Myocyte (in vitro differentiated cells): ENCODE data around the gene MUC4. TPM values are rescaled to one million over a fixed set of nuclear protein-coding genes. Genes with fewer than 3 reads are reported as not detected.

Source experiments
- DNase-seq: peaks from one replicate; pipeline ENCODE4 v3.0.0-alpha.2; 2012; ENCODE audit warnings: low read depth
- polyA plus RNA-seq: library from polyadenylated mRNA; unstranded; fragments of >200 nt; gene quantifications from one replicate; pipeline ENCODE4 v1.2.1, GENCODE V29; 2012; ENCODE audit warnings: missing spikeins
- total RNA-seq: library from RNA; depleted of rRNA; stranded (reverse); fragments of >200 nt; gene quantifications from 2 replicates; pipeline ENCODE4 v1.2.3, GENCODE V29; 2014

The MUC4 gene
- not detected in 2 replicates for total RNA-seq
- polyA plus RNA-seq = 0.11 TPM

- DNase-seq = no peak
Measured at GRCh38 chr3:195811756-195812155, at the start of gene MUC4. MUC4 (minus strand) TSS chr3:195811929; CDS start chr3:195811817, 112 bp downstream.

DNA sequence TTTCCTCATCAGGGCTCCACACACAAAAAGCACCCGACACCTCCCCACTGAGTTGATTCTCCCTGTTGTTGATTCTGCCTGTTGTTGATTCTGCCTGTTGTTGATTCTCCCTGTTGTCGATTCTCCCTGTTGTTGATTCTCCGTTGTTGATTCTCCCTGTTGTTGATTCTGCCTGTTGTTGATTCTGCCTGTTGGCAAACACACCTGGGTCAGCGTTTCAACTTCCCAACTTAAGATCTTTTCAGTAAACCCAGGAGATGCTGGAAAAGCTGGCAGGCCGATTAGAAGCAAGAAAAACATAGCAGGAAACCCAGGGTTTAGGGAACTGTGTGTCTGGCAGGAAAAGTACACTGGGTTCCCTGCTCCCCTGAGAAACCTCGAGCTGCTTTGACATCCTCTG lies 48.7 kb upstream of the MUC4 start:
- DNase-seq = no peak

GRCh38 chr3:195859846-195860411 lies 48.2 kb upstream of the MUC4 start:
- no peak for DNase-seq

DNA sequence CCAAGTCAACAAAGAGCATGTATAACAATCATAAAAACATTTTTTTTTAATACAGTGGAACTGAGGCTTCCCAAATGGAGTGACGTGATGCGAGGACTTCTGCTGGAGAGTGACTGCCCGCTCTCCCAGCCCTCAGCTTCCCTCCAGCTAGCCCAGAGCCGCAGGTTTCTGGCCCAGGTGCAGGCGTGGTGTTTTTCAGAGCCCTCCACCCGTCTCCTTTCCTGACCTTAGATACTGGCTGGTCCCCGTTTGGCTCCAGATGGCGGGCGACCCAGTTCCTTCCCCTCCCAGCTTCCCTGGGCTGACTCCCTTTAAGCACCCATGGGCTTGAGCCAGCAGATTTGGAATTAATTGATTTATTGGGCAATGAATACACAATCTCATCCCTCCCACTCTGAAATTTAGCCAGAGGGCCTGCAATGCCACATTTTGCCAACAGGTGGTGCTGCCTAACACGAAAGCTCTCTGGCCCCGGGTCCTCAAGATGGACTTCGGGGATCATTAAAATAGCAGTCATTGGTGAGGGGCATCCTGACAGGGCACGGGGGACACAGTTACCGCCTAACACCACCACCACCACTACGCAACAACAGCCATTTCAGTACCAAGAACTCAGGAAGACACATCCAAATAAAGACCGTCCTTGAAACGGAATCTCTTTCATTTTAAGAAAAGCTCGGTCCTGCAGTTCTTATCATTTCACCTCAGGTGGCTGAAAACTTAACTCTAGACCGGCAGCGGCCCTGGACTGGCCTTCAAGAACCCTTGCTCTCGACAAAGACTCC lies 47.5 kb upstream of the MUC4 start:
- peak; percentile 74 for DNase-seq

- DNase-seq = no peak
Measured at GRCh38 chr3:195856410-195857084, 44.8 kb upstream of the MUC4 start.

DNA sequence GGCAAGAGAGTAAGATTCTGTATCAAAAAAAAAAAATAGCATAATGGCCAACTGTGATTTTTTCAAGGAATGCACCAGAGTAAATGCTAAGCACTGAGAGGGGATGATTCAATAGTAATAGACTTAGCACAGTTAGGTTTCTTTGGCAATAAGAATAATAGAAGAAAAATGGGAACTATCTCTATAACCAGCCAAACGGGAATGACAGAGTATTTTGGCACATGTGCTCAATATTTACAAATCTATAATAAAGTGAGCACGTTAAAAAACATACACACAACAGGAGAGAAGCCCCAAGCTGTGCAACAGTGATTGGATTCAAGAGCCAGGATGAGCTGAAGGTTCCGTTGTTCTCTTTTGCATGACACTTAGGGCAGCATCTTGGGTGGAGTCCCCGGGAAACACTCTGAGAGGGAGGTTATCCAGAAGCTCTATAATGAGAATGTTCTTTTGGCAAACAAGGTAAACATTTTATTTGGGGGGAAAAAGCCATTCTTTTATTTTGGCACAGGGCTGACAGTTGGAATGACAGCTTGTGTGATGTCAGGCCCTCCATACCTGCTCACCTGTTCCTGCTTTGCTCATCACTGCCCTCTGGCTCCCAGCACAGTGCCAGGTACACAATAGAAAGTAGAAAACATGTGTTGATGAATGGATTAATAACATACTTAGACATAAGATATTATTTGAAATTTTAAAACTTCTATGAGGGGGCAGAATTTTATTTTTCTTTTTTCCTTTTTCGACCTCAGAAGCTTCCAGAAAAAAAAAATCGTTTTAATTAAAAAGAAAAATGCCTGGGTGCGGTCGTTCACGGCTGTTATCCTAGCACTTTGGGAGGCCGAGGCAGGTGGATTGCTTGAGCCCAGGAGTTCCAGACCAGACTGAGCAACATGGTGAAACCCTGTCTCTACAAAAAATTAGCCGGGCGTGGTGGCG lies 44.0 kb upstream of the MUC4 start:
- no peak for DNase-seq

- no peak for DNase-seq
Measured at GRCh38 chr3:195854628-195855294, 43.0 kb upstream of the MUC4 start.

DNA sequence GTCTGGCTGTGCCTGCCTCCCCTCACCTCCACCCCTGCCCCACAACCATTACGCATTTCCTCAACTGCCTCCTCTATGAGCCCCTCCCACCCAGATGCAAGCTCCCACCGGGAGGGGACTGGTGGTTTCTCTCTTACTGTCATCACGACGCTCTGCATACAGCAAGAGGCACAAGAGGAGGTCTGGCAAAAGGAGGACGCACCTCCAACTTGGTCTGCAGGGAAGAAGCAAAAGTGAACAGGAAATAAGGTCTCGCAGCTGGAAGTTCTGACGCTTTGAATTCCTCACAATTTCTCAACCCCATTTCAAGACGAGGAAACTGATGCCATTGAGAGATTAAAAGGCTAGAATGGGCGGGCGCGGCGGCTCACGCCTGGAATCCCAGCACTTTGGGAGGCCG lies 42.3 kb upstream of the MUC4 start:
- DNase-seq = no peak

- no peak for DNase-seq
Measured at GRCh38 chr3:195853036-195853435, 41.3 kb upstream of the MUC4 start.

DNA sequence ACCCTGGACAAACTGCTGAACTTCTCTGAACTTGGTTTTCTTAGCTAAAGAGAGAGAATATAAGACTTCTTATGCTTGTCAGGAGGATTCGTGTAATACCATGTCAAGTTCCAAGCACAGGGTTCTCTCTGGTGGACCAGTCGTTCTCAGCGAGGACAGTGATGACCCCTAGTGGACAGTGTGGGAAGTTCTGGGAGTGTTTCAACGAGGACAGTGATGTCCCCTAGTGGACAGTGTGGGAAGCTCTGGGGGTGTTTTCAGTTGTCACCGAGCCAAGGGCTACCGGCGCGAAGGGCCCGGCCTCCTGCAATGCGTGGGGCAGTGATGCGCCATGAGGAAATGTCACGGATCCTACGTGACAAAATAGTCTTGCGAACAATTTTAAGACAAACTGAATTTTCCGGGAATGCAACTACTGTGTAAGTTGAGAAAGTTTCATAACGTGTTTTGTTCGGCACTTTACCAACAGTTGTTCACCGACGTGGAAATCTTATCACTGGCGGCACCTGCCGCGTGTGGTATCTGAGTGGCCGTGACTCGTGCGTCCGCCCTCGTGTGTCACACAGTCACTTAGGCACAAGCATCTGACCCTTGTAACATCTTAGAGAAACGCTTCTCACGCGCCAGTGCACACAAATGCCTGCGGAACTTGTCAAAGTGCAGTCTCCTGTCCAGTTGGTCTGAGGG lies 39.3 kb upstream of the MUC4 start:
- peak; percentile 93 for DNase-seq

GRCh38 chr3:195849322-195850074 lies 37.8 kb upstream of the MUC4 start:
- no peak for DNase-seq

DNA sequence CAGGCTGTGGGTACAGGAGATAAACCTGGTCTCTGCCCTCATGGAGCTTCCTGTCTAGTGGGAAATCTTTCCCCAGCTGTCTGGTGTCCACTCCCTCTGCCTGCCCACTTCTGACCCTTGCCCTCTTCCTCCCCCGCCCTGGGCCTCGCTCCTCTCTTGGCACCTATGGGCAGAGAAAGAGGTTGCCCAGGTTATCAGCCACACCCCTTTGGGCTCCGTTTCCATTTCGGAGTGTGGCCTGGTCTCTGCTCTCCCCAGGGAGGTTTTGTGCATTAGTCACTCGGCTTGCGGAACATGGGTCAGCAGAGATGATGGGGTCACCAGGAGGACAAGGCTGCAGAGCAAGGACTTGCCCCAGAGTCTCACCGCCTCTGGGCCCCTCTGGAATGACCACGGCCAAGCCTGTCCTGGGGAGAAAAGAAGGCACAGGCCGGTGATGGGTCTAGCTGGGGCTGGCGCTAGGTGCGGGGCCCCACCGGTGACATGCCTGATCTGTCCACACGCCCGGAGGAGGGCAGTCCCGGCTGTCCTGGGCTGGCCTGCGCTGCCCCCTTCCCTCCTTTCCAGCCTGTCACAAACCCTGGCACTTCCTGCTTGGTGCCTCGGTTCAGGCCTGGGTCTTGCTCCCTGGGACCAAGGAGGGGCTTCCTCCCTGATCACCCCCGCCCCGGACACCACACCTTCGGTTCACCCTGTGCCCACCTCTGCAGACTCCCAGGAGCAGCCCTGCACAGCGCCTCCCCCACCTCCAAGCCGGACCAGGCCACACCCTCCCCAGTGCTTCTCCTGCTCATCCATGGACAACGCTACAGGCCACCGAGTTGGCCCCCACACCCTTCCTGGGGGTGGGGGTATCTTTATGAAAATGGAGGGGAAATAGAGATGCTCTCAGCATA lies 35.6 kb upstream of the MUC4 start:
- peak; percentile 47 for DNase-seq

DNA sequence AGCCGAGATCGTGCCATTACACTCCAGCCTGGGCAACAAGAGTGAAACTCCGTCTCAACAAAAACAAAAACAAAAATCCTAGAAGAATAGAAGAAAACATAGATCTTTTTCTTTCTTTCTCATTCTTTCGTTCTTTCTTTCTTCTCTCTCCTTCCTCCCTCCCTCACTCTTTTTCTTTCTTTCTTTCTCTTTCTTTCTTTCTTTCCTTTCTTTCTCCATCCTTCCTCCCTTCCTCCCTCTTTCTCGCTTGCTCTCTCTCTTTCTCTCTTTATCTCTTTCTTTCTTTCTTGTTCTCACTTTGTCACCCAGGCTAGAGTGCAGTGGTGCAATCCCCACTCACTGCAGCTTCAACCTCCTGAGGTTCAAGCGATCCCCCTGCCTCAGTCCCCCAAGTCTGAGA lies 33.8 kb upstream of the MUC4 start:
- DNase-seq = no peak

DNA sequence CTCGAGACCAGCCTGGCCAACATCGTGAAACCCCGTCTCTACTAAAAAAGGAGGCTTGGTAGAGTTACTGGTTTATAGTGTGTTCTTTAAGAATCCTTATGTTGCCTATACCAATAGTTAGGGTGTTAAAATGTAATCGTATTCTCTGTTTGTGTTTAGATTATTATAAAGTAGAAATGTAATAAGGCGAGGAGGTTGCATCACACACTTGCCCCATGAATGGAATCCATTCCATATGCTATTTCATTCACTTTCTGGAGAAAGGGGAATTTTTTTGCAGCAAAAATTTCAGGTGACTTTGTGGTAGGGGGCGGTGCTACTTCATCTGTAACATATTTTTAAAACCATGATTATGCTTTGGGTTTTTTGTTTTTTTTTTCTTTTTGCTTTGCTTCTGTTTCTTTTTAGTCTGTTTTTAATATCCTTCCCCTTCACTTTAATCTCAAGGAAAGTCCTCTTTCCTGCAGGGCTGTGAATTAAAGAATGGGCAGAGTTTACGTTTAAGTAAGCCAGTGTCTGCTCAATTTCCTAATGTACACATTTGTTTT lies 33.0 kb upstream of the MUC4 start:
- DNase-seq = no peak

- DNase-seq = no peak
Measured at GRCh38 chr3:195839260-195840010, 27.7 kb upstream of the MUC4 start.

DNA sequence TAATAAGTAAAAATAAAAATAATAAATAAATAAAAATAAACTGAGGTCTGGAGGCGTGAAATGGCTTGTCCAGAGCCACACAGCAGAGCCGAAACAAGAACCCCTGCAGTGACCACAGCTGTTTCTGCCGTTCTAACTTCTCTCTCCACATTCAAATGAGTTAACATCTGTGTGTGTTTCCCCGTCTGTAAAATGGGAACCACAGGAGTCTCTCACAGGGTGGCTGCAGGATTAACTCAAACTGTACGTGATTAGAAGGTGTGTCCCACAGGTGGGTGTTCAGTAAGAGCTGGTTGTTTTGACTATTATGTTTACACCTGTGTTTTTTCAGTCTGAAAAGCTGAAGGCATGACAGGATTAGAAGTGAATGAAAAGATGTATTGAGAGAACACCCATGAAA lies 27.0 kb upstream of the MUC4 start:
- no peak for DNase-seq

- no peak for DNase-seq
Measured at GRCh38 chr3:195836476-195837135, 24.9 kb upstream of the MUC4 start.
